A549 (cell line): ENCODE data around the gene BCL2L13. TPM values are rescaled to one million over a fixed set of nuclear protein-coding genes. Genes with fewer than 3 reads are reported as not detected.

Experiments
- ATAC-seq, 2 experiments: fragments of 200-7000 bp in 1 of 2; fragments of >200 bp in 1 of 2; cut with Nextera tagmentation in 1 of 2; cut with Tn5 transposase in 1 of 2; 3 replicates each; pipeline versions ENCODE4 v1.8.0 to v1.9.1; 2018 to 2020; ENCODE audit warnings: mild to moderate bottlenecking in 1 of 2, moderate library complexity in 1 of 2
- CTCF ChIA-PET: fragments of 300-600 bp; sonication (Branson Sonifier 250); formaldehyde crosslinking; extraction: SDS; loops from one replicate; lab custom pipeline; 2021; ENCODE audit warnings: antibody characterized with exemption, inconsistent platforms; lab: Yijun Ruan, JAX
- POLR2A ChIA-PET: fragments of 350-600 bp; formaldehyde crosslinking; extraction: SDS; loops from one replicate; lab custom pipeline; 2021; ENCODE audit warnings: antibody characterized with exemption, inconsistent platforms; lab: Yijun Ruan, JAX
- DNase-seq, 2 experiments: peaks; one replicate each; pipeline versions ENCODE4 v3.0.0 to v3.0.0-alpha.2; 2011 to 2016; ENCODE audit warnings: low read depth in 1 of 2, low spot score in 1 of 2
- FAIRE-seq: peaks from 2 replicates; lab custom pipeline; 2011; peaks lifted over from hg19 to GRCh38; lab: Jason Lieb, UNC
- H3K27ac ChIP-seq, 2 experiments: fragments of >200 bp; sonication (Bioruptor Twin); formaldehyde crosslinking; 3 replicates each; pipeline ENCODE4 v1.5.1; 2016 to 2017
- H3K4me1 ChIP-seq: fragments of >200 bp; sonication (Bioruptor Twin); formaldehyde crosslinking; 3 replicates; pipeline ENCODE4 v1.6.1; 2016
- H3K4me2 ChIP-seq: fragments of >200 bp; sonication (Bioruptor Twin); formaldehyde crosslinking; 3 replicates; pipeline ENCODE4 v1.6.1; 2016
- H3K4me3 ChIP-seq: fragments of >200 bp; sonication (Bioruptor Twin); formaldehyde crosslinking; 3 replicates; pipeline ENCODE4 v1.5.1; 2016
- H3K9me3 ChIP-seq: fragments of >200 bp; sonication (Bioruptor Twin); formaldehyde crosslinking; 3 replicates; pipeline ENCODE4 v1.6.1; 2016
- ATOH8 ChIP-seq: fragments of 250-450 bp; sonication (Bioruptor Pico); IDR thresholded peaks from 2 replicates; pipeline ENCODE4 v1.5.0; 2020; ENCODE audit warnings: low read depth, mild to moderate bottlenecking, moderate library complexity
- CBX2 ChIP-seq: fragments of 200-600 bp; sonication (generic); IDR thresholded peaks from 2 replicates; pipeline ENCODE4 v1.6.1; 2016; ENCODE audit warnings: low read depth, mild to moderate bottlenecking, borderline replicate concordance
- CBX8 ChIP-seq: fragments of 200-600 bp; sonication (generic); IDR thresholded peaks from 2 replicates; pipeline ENCODE4 v1.6.1; 2016
- CEBPB ChIP-seq, 2 experiments: fragments of >200 bp in 1 of 2; sonication (Bioruptor Twin) in 1 of 2; formaldehyde crosslinking in 1 of 2; IDR thresholded peaks; 2 replicates each; pipeline ENCODE4 v1.6.1; 2012 to 2016
- CHD4 ChIP-seq: fragments of 200-600 bp; sonication (generic); IDR thresholded peaks from 2 replicates; pipeline ENCODE4 v1.6.1; 2016; ENCODE audit warnings: antibody characterized with exemption, mild to moderate bottlenecking, borderline replicate concordance
- E2F6 ChIP-seq: IDR thresholded peaks from 2 replicates; pipeline ENCODE4 v1.6.1; 2012; ENCODE audit warnings: low read depth, borderline replicate concordance
- EHF ChIP-seq: fragments of 250-450 bp; sonication (Bioruptor Pico); IDR thresholded peaks from 2 replicates; pipeline ENCODE4 v1.5.0; 2020; ENCODE audit warnings: mild to moderate bottlenecking
- FOSL2 ChIP-seq, 2 experiments: fragments of 450-650 bp in 1 of 2; fragments of >200 bp in 1 of 2; sonication (Bioruptor Twin) in 1 of 2; formaldehyde crosslinking; IDR thresholded peaks; 2 replicates each; pipeline versions ENCODE4 v1.5.0 to v1.6.1; 2016 to 2020; ENCODE audit warnings: mild to moderate bottlenecking in 1 of 2, moderate library complexity in 1 of 2
- HDAC2 ChIP-seq: fragments of 200-600 bp; sonication (generic); IDR thresholded peaks from 2 replicates; pipeline ENCODE4 v1.6.1; 2016
- HOXA7 ChIP-seq: fragments of 250-450 bp; sonication (Bioruptor Pico); IDR thresholded peaks from 2 replicates; pipeline ENCODE4 v1.5.0; 2020; ENCODE audit warnings: mild to moderate bottlenecking, moderate library complexity
- JUN ChIP-seq, 2 experiments: fragments of >200 bp; sonication (Bioruptor Twin); formaldehyde crosslinking; IDR thresholded peaks; 2 replicates in 1 of 2; 3 replicates in 1 of 2; pipeline ENCODE4 v1.6.1; 2016 to 2017
- KDM5A ChIP-seq: fragments of 200-600 bp; sonication (generic); IDR thresholded peaks from 2 replicates; pipeline ENCODE4 v1.6.1; 2016; ENCODE audit warnings: antibody characterized with exemption, mild to moderate bottlenecking
- MAFK ChIP-seq: fragments of 450-650 bp; IDR thresholded peaks from 2 replicates; pipeline ENCODE4 v1.6.1; 2014; ENCODE audit not compliant: partially characterized antibody
- MYC ChIP-seq: IDR thresholded peaks from 2 replicates; pipeline ENCODE4 v1.6.1; 2012; ENCODE audit warnings: mild to moderate bottlenecking, inconsistent platforms, low read length, improper control_type of control experiment, borderline replicate concordance
- NPAS2 ChIP-seq: fragments of 250-450 bp; sonication (Bioruptor Pico); IDR thresholded peaks from 2 replicates; pipeline ENCODE4 v1.8.0; 2022; ENCODE audit warnings: mild to moderate bottlenecking, moderate library complexity, borderline replicate concordance
- NR3C1 ChIP-seq: fragments of >200 bp; sonication (Bioruptor Twin); formaldehyde crosslinking; IDR thresholded peaks from 3 replicates; pipeline ENCODE4 v1.6.1; 2017
- PBX3 ChIP-seq: IDR thresholded peaks from 2 replicates; pipeline ENCODE4 v1.6.1; 2012
- PHF8 ChIP-seq: fragments of 200-600 bp; sonication (generic); IDR thresholded peaks from 2 replicates; pipeline ENCODE4 v1.6.1; 2016; ENCODE audit warnings: low read depth, mild to moderate bottlenecking, antibody characterized with exemption, moderate library complexity, borderline replicate concordance
- POLR2AphosphoS2 ChIP-seq: conservative IDR thresholded peaks from 2 replicates; pipeline ENCODE4 v1.6.1; 2012; ENCODE audit warnings: low read length, improper control_type of control experiment, inconsistent platforms
- RARB ChIP-seq: fragments of 250-450 bp; sonication (Bioruptor Pico); IDR thresholded peaks from 2 replicates; pipeline ENCODE4 v1.8.0; 2021; ENCODE audit warnings: mild to moderate bottlenecking, moderate library complexity
- RFX5 ChIP-seq: fragments of 450-650 bp; IDR thresholded peaks from 2 replicates; pipeline ENCODE4 v1.7.1; 2014; ENCODE audit warnings: antibody characterized with exemption, mild to moderate bottlenecking, moderate library complexity
- SMC3 ChIP-seq: fragments of >200 bp; sonication (Bioruptor Twin); formaldehyde crosslinking; IDR thresholded peaks from 3 replicates; pipeline ENCODE4 v1.6.1; 2018; ENCODE audit warnings: inconsistent platforms
- TFCP2L1 ChIP-seq: fragments of 250-450 bp; sonication (Bioruptor Pico); IDR thresholded peaks from 2 replicates; pipeline ENCODE4 v1.5.0; 2021; ENCODE audit warnings: mild to moderate bottlenecking
- ZC3H11A ChIP-seq: fragments of 450-650 bp; IDR thresholded peaks from 2 replicates; pipeline ENCODE4 v1.6.1; 2014; ENCODE audit warnings: antibody characterized with exemption, mild to moderate bottlenecking
- ZFP36 ChIP-seq: fragments of 450-650 bp; IDR thresholded peaks from 2 replicates; pipeline ENCODE4 v1.6.1; 2014; ENCODE audit warnings: borderline replicate concordance; ENCODE audit not compliant: partially characterized antibody
- ZNF302 ChIP-seq: fragments of 250-450 bp; sonication (Bioruptor Pico); IDR thresholded peaks from 2 replicates; pipeline ENCODE4 v1.9.0; 2021; ENCODE audit warnings: inconsistent platforms, mild to moderate bottlenecking, moderate library complexity
- WGBS: methylation state at CpG from one replicate; pipeline ENCODE4 v1.1.6; 2017; ENCODE audit errors: missing lambda C conversion rate; 5-methylcytosine and 5-hydroxymethylcytosine counted together
- polyA plus RNA-seq, 4 experiments: library from polyadenylated mRNA; depleted of rRNA in 3 of 4; stranded (reverse); fragments of >200 nt; fragmentation: RNase III in 1 of 4; extraction: RNeasy Plus Mini Kit Qiagen cat#74134 plus additional on column Dnase treatment in 1 of 4; gene quantifications; 2 replicates in 3 of 4; 3 replicates in 1 of 4; pipeline ENCODE4 v1.2.3, GENCODE V29; 2011 to 2017
- TF ChIP-seq, protein P1 (sequence below): fragments of 150-350 bp; IDR thresholded peaks from 2 replicates; pipeline ENCODE4 v1.6.1; 2014; ENCODE audit warnings: low read depth, mild to moderate bottlenecking, low read length
- TF ChIP-seq, protein P2 (sequence below): fragments of 200-600 bp; sonication (generic); IDR thresholded peaks from 2 replicates; pipeline ENCODE4 v1.6.1; 2016; ENCODE audit warnings: antibody characterized with exemption, mild to moderate bottlenecking, moderate library complexity
- TF ChIP-seq, protein P3 (sequence below): IDR thresholded peaks from 2 replicates; pipeline ENCODE4 v1.6.1; 2012

Gene BCL2L13
- polyA plus RNA-seq, 2 of the 4 experiments (the other 2 are of a cell fraction): 36.9 to 44.9 TPM

- no peak overlapping the region for H3K4me3 ChIP-seq
- no peak for DNase-seq
- no peak overlapping the region for H3K4me2 ChIP-seq
- CTCF ChIA-PET: no interaction called here
- ATAC-seq: no peak
- POLR2A ChIA-PET: no interaction called here
- H3K4me1 ChIP-seq: 0 out of 3 replicates have a peak, but pooled peaks cover 2% of the 10 kb centered on the region
- no peaks in the 10 kb centered on the region for H3K9me3 ChIP-seq
- WGBS: 91% methylated on average over 5 of the region's 5 CpGs
- TF ChIP-seq CEBPB (IDR thresholded peaks at IDR 0.05) (no peak), NR3C1 (no peak), RARB (CRISPR knock-in tag) (no peak), CBX8 (no peak), EHF (CRISPR knock-in tag) (no peak), CHD4 (no peak), ATOH8 (no peak), PHF8 (no peak), MYC (no peak), MAFK (no peak)
- TF ChIP-seq, protein P1, sequence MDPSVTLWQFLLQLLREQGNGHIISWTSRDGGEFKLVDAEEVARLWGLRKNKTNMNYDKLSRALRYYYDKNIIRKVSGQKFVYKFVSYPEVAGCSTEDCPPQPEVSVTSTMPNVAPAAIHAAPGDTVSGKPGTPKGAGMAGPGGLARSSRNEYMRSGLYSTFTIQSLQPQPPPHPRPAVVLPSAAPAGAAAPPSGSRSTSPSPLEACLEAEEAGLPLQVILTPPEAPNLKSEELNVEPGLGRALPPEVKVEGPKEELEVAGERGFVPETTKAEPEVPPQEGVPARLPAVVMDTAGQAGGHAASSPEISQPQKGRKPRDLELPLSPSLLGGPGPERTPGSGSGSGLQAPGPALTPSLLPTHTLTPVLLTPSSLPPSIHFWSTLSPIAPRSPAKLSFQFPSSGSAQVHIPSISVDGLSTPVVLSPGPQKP: no peak
- no peak for FAIRE-seq
- H3K27ac ChIP-seq: no peak overlapping the region
These were observed 8.9 kb downstream of the BCL2L13 start for GRCh38 chr22:17647452-17647851.

GRCh38 chr22:17647991-17648390, 9.4 kb downstream of the BCL2L13 start:
- FAIRE-seq (no peak), ATAC-seq (no peak), DNase-seq (no peak)
- H3K9me3 ChIP-seq: no peaks in the 10 kb centered on the region
- CTCF ChIA-PET: no interaction called here
- no peak overlapping the region for H3K4me2 ChIP-seq
- 96% methylated on average over 5 of the region's 5 CpGs for WGBS
- H3K27ac ChIP-seq: no peak overlapping the region
- H3K4me1 ChIP-seq: 0 out of 3 replicates have a peak, but pooled peaks cover 2% of the 10 kb centered on the region
- H3K4me3 ChIP-seq: no peak overlapping the region
- TF ChIP-seq, protein P2, sequence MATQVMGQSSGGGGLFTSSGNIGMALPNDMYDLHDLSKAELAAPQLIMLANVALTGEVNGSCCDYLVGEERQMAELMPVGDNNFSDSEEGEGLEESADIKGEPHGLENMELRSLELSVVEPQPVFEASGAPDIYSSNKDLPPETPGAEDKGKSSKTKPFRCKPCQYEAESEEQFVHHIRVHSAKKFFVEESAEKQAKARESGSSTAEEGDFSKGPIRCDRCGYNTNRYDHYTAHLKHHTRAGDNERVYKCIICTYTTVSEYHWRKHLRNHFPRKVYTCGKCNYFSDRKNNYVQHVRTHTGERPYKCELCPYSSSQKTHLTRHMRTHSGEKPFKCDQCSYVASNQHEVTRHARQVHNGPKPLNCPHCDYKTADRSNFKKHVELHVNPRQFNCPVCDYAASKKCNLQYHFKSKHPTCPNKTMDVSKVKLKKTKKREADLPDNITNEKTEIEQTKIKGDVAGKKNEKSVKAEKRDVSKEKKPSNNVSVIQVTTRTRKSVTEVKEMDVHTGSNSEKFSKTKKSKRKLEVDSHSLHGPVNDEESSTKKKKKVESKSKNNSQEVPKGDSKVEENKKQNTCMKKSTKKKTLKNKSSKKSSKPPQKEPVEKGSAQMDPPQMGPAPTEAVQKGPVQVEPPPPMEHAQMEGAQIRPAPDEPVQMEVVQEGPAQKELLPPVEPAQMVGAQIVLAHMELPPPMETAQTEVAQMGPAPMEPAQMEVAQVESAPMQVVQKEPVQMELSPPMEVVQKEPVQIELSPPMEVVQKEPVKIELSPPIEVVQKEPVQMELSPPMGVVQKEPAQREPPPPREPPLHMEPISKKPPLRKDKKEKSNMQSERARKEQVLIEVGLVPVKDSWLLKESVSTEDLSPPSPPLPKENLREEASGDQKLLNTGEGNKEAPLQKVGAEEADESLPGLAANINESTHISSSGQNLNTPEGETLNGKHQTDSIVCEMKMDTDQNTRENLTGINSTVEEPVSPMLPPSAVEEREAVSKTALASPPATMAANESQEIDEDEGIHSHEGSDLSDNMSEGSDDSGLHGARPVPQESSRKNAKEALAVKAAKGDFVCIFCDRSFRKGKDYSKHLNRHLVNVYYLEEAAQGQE: no peak
- TF ChIP-seq CBX2 (no peak), HOXA7 (CRISPR knock-in tag) (no peak), ZC3H11A (no peak), HDAC2 (no peak), NPAS2 (CRISPR knock-in tag) (no peak), TFCP2L1 (CRISPR knock-in tag) (no peak), SMC3 (no peak), ATOH8 (no peak), RARB (CRISPR knock-in tag) (no peak), KDM5A (no peak), POLR2AphosphoS2 (no peak), PBX3 (no peak), FOSL2 (IDR thresholded peaks at IDR 0.05) (no peak), FOSL2 (CRISPR knock-in tag; IDR thresholded peaks at IDR 0.05) (no peak), ZFP36 (no peak), JUN (IDR thresholded peaks at IDR 0.05) (no peak), RFX5 (no peak), ZNF302 (CRISPR knock-in tag) (no peak), E2F6 (no peak)
- TF ChIP-seq, protein P3, sequence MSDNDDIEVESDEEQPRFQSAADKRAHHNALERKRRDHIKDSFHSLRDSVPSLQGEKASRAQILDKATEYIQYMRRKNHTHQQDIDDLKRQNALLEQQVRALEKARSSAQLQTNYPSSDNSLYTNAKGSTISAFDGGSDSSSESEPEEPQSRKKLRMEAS: no peak
- TF ChIP-seq, all 56 proteins: peak for 0
- POLR2A ChIA-PET: no interaction called here
